Jurkat, Clone E6-1 (cell line): Measurements from ENCODE around the gene HAVCR2. TPM values are rescaled to one million over a fixed set of nuclear protein-coding genes. Genes with fewer than 3 reads are reported as not detected.

Experiments
- DNase-seq: peaks from one replicate; pipeline ENCODE4 v3.0.0-alpha.2; 2011; ENCODE audit warnings: low read depth, low spot score
- H3K4me3 ChIP-seq: 2 replicates; pipeline ENCODE4 v1.5.1; 2011; ENCODE audit warnings: mild to moderate bottlenecking, low read length, control low read depth, moderate library complexity
- polyA plus RNA-seq: library from polyadenylated mRNA; unstranded; fragments of >200 nt; gene quantifications from one replicate; pipeline ENCODE4 v1.2.1, GENCODE V29; 2012; ENCODE audit warnings: missing spikeins; ENCODE audit not compliant: insufficient read length, insufficient read depth

HAVCR2 gene
- not detected for polyA plus RNA-seq

DNA sequence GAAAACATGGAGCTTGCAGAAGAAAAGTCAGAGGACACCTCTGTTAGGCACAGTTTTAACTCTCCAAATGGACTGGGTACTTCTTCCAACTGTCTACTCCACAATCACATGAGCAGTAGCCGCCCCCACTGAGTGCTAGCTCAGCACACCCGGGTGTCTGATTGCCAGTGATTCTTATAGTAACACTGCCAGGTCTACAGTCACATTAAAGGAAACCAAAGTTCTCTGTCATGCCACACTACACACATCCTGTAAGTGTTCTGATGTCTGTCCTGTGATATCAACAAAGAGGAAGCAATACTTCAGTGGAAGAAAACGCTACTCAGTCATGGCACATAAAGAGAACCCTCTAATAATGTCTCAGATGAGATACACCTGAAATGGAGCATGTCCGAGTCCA, at the start of gene HAVCR2:
Gene HAVCR2, minus strand, starts transcription at position 69 of the 400 bp plus-strand sequence. Its CDS starts 61 bp downstream, at position 8.
- peak within 1 kb of the TSS; percentile 12; the same call in 1 of the 2 replicates for H3K4me3 ChIP-seq
- DNase-seq = peak; percentile 81

DNA sequence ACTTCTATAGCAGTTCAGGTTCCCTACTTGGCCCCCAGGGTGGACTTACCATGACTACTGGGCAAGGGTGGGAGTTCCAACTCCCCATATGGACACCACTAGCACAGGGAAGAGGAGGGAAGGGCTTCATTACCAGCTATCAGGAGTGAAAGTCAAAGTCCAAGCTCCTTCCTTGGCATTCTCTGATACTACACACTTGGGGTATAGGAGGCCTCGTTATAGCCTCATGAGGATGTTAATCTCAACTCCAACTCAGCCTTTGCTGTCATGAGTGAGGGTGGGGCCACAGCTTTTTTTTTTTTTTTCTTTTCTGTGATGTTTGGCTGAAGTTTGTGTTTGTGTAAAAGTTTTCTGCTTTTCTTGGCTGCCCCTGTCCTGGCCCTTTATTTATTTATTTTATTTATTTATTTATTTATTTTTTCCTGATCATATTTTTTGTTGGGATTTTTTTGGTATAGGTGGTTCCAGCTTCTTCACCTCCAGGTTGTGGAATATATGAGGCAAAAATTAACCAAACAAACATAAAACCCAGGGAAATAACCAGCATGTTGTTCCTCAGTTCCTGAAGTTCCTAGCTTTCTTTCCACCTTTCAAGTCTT, 48.5 kb upstream of the HAVCR2 start:
- no peak overlapping the region for H3K4me3 ChIP-seq
- no peak for DNase-seq

DNA sequence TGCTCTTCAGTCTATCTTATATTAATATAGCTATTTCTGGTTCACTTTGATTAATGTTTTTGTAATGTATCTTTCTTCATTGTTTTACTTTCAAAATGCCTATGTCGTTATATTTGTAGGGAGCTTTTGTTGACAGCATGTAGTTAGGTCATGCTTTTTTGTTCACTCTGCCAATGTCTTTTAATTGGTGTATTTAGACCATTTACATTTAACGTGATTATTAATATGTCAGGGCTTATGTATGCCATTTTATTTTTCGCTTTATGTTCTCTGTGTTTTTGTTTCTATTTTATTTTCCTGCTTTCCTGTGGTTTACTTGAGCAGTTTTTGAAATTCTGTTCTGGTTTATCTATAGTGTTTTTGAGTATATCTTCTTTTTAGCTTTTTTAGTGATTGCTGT, 46.5 kb upstream of the HAVCR2 start:
- H3K4me3 ChIP-seq = no peak overlapping the region
- DNase-seq = no peak

DNA sequence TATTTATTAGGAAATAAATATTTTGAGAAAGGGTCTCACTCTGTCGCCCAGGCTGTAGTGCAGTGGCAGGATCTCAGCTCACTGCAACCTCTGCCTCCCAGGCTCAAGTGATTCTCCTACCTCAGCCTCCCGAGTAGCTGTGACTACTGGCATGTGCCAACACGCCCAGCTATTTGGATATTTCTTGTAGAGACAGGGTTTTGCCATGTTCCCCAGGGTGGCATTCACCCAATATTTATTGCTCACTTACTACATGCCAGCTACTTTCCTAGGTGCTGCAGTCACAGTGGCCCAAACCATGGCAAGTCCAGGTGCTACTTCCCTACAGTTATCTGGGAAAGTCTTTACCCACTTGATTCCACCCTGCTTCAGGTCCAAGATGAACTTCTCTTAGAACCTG, 42.2 kb upstream of the HAVCR2 start:
- DNase-seq = no peak
- no peak overlapping the region for H3K4me3 ChIP-seq

DNA sequence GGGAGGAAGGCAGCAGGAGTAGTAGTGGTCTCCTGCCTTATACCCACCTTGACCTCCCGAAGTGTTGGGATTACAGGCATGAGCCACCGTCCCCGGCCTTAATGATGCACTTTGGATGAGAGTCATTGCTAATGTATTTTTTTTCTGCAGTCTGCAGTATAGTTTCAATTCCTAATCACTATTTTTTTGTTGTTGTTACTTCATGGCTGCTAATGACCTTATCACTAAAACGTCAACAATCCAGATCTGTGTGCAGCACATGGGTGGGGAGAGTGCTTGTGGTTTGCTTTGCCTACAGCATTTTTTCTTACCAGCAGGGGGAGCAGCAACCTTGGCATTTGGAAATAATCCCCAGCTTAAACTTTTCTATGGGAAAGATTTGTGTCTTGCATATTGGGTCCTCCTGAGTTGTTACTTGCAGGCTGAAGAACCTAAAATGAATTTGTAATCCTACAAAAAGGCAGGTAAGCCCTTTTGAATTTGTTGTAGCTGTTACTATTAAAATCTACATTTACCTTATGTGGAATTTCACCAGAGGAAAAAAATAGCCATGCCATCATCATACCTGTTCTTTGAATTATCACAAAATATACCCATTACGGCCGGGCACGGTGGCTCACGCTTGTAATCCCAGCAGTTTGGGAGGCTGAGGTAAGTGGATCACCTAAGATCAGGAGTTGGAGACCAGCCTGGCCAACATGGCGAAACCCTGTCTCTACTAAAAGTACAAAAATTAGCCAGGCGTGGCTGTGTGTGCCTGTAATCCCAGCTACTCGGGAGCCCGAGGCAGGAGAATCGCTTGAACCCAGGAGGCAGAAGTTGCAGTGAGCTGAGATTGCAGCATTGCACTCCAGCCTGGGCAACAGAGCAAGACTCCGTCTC, 40.1 kb upstream of the HAVCR2 start:
- H3K4me3 ChIP-seq = no peak overlapping the region
- DNase-seq = peak; percentile 80

DNA sequence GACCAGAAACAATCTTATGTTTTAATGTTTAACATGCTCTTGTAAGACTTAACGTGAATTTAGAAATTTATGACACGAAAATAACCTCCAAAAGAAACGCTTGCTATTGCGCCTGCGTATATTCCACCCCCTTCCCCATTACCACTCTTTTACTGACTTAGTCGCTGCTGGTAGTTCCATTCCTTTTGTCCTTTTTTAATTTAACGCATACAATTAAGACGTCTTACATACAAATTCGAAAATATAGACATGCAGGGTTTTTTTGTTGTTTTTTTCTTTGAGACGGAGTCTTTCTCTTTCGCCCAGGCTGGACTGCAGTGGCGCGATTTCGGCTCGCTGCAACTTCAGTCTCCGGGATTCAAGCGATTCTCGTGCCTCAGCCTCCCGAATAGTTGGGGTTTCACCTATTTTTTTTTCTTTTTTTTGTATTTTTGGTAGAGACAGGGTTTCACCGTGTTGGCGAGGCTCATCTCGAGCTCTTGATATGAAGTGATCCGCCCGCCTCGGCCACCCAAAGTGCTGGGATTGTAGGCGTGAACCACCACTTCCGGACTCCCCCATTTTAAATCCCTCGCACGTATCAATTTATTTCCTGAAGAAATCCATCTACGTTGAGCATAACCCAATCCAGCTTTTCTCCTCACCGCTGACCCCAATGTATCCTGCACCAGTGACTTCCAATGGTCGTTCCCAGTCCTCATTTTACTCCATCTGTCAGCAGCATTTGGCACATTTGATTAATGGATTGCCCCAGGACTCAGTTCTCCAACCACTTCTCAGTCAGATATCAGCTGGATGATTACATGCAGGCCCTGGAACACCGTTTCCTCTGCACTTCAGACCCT, 34.5 kb upstream of the HAVCR2 start:
- peak overlapping the region; percentile 95 for H3K4me3 ChIP-seq
- no peak for DNase-seq

DNA sequence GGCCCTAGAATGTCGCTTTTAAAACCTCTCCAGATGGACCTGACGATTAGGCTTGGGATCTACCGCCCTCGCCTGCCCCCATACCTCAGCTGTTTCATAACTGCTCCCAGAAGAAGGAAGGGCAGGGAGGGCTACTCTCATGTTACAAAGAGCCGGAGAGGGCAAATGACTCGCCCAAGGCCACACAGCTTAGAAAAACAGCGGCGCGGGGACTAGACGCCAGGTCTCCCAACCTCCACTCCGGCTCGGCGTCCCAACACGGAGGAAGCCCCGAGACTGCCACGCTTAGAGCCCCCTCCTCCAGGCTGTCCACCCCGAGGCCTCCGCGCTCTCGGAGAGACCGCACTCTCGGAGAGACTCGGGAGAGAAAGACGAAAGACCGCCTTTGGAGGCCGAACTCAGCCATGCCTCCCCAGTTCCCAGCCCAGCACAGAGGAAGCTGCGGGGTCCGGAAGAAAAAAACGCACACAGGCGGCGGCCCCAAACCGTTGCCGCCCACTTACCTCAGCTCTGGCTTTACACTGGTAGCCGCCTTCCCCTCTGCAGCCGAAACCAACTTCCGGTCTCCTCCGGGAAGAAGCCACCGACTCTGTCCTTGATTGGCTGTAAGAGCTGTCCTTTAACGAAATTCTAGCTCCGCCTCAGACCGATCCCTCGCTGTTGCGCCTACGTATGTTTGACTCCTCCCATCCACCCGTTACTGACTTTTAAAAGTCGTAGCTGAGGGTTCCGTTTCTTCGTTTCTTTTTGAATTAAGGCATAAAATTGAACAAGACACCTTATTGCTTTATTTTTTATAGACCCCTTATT, 33.7 kb upstream of the HAVCR2 start, which contains the start of gene MED7:
Gene MED7, minus strand, starts transcription at position 549 of the 810 bp plus-strand sequence. CDS start 3,434 bp downstream, outside the sequence.
- DNase-seq = peak; percentile 99
- H3K4me3 ChIP-seq = peak within 1 kb of the TSS; percentile 95

DNA sequence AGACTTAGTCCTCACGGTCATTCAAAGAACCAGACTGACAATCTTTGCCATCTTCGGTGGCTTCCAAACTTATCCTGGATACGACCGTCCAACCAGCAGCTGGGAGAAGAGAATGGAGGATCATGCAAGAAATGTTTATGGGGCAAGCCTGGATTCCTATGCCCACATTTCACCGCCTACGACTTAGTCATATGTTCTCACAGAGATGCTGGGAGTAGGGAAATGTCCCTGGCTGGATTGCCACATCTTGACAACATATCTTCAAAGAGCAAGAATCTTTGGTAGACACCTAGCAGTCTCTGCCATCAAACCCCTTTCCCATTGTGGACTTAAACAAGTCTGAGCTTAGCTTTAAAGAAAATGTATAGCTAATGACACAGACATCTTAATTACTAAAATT, 28.8 kb upstream of the HAVCR2 start:
- no peak overlapping the region for H3K4me3 ChIP-seq
- no peak for DNase-seq

DNA sequence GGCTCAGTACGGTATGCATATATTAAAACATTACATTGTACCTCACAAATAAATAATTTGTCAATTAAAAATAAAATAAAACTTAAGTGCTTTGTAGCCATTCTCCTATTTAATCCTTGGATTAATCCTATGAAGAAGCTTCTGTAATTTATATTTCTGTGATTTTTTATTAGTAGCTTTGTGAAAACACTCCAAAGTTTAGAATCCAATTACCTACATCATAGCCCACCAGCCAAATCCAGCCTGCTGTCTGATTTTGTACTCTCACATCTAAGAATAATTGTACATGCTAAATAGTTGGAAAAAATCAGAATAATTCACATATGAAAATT, 23.4 kb upstream of the HAVCR2 start:
- no peak for DNase-seq
- H3K4me3 ChIP-seq = no peak overlapping the region

DNA sequence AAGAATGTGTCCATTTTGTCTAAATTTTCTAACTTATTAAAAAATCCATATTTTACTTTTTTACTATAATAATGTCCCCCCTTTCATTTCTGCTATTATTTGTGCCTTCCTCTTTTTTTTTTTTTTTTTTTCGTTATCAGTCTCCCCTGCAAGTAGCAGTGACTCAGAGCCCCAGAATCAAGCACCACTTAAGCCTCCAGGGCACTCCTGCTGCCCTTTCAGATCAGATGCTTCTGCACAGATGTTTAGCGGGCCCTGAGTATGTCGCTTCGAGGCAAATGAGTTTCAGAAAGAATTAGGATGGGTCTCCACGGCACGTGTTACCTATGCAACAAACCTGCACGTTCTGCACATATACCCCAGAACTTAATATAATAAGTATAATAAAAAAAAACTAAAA, 22.1 kb upstream of the HAVCR2 start:
- H3K4me3 ChIP-seq = no peak overlapping the region
- no peak for DNase-seq

DNA sequence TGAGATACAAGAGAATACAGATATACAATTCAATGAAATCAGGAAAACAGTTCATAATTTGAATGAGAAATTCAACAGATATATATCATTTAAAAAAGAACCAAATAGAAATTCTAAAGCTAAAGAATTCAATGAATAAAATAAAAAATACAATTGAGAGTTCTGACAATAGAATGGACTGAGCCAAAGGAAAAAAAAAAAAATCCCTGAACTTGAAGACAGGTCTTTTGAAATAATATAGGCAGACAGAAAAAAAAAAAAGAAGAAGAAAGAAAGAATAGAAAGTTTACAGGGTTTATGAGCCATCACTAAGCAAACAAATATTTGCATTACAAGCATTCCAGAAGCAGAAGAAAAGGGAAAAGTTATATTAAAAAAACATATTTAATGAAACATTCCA, 12.9 kb upstream of the HAVCR2 start:
- no peak overlapping the region for H3K4me3 ChIP-seq
- DNase-seq = no peak

DNA sequence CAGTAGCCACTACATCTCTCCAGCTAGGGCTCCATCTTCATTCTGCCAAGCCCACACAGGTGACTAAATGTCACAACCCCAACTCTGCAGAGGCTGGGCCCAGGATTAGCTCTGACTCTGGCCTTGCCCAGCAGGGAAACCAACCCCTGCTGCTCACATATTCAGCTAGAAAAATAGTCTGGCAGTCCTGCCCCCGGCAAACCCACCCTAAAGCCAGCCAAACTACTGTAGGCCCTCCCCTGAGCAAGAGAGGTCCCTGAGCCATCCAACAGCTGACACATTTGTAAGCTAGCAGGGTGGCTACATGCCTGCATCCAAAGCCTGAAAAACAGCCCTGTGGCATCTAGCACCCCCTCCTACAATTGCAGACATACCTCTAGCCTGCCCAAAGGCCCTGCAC, 11.3 kb upstream of the HAVCR2 start:
- H3K4me3 ChIP-seq = no peak overlapping the region
- no peak for DNase-seq

DNA sequence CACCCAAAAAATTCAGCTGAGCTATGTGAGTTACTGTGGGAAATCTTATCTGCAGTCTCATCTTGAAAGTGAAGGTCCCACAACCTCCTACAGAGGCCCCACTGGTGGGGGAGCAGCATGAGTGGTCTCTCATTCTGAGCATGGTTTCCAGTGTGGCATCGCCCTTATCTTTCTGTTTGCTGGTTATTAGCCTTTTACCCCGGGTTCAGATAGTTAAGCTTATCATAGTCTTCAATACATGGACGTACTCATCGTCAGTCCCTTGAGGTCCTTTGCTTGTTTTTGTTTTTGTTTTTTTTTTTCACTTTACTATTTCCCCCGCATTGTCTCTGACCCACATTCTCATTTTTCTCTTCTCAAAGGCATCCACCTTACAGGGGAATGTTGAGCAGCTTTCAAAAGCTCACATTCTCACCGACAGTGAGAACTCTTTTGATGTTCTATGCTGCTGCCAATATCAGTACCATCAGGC, 7.7 kb upstream of the HAVCR2 start:
- no peak for DNase-seq
- no peak overlapping the region for H3K4me3 ChIP-seq

DNA sequence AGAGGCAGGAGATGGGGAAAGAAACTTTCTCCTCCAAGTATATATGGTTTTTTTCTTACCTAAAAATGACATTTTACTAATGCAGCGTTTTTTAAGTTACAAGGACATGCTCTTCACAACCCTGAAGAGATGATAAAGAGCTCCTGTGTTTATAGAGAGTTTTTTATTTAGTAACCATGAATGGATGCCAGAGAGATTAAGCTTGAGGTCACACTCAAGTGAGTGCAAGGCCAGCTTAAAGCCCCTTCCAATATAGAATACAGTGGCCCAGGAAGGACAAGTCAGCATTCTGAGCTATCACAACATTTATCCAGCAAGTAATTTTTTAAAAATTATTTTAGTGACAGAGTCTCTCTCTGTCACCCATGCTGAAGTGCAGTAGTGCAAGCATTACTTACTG, 6.7 kb upstream of the HAVCR2 start:
- no peak overlapping the region for H3K4me3 ChIP-seq
- DNase-seq = no peak

DNA sequence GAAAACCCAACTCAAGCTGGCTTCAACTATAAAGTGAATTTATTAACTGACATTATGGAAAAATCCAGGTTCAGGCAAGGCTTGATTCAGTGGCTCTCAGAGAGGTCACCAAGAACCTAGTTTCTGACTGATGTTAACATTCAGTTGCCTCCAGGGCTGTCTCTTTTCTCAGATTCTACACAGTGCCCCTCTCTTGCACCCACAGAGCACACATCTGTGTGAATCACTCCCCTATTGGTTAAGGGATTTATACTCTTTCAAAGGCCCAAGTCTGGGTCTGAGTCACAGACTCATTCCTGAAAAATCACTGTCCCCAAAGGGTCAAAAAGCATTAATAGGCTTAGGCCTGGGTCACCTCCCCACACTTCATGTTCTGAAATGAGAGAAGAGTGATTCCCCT, 6.2 kb upstream of the HAVCR2 start:
- no peak for DNase-seq
- H3K4me3 ChIP-seq = no peak overlapping the region

DNA sequence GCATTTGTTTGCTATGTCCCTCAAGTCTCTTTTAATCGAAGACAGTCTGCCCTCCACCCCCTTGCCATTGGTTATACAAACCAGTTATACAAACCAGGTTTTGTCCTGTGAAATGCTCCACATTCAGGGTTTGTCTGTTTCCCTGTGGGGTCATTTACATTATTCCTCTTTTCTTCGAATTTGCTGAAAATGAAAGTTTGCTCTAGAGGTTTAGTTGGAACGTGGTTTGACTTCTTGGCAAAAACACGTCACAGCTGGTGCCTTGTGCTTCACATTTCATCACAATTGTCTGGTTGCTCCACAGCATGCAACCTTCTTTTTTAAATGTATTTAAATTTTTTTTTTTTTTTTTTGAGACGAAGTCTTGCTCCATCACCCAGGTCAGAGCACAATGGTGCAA, 4.2 kb upstream of the HAVCR2 start:
- H3K4me3 ChIP-seq = no peak overlapping the region
- DNase-seq = no peak

DNA sequence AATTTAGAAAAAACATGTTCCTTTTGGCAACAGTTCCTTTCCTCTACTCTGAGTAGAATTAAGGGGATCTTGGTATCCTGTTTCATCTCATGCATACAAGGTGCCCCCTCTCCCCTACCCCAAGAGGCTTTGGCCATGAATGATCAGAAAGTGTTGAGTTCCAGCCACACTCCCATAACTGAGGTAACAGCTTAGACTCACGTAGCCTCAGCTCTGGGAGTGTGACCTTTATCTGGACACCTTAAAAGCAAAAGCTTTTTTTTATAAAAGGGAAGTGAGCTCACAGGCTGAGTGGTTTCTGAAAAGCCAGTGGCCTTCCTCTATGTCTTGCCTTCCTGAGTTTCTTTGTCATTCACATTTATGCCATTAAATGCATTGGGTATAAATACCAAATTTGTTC, 900 bp upstream of the HAVCR2 start:
- H3K4me3 ChIP-seq = no peak overlapping the region
- peak; percentile 28 for DNase-seq

DNA sequence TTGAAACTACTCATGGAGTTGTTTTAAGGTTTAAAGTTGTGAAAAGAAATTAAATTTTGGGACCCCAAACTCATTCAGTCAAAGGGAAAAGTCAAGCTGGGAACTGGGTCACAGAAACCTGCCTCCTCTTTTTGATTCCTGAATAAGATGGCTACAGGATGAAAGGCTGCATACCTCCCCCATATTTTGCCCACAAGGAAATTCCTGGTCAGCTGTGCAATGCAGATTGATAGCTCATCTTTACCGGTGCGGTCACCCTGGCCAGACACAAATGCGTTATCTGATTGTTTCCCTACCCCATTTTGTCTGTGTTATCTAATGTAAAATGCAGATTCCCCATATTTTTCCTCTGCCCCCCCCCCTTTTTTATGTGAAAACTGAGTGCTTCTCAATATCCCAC, 1.3 kb downstream of the HAVCR2 start:
- no peak overlapping the region for H3K4me3 ChIP-seq
- DNase-seq = no peak
